ENCODE results near the gene RSF1. TPM values are rescaled to one million over a fixed set of nuclear protein-coding genes. Genes with fewer than 3 reads are reported as not detected.
"Not testable (repeated sequence)": the region's sequence is repeated elsewhere in the genome, so short reads cannot be mapped to it uniquely, and the experiment has no call there.

Gene RSF1
- total RNA-seq, 2 donors from 2014 or later: 80.8 to 87.1 TPM

DNA sequence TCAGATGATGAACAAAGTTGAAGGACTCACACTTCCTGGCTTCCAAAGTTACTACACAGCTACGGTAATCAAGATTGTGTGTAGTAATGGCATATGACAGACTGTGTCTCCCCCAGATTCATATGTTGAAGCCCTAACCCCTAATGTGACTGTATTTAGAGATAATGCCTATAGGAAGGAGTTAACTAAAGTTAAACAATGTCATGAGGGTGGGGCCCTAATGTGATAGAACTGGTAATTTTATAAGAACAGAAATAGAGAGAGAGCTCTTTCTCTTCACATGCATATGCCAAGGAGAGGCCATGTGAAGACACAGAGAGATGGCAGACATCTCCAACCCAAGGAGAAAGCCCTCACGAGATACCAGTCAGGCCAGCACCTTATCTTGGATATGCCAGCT lies 8.4 kb upstream of the RSF1 start:
- H3K9me3 ChIP-seq (ENCODE audit: control insufficient read depth, low read length, poor library complexity, severe bottlenecking): no peaks in the 10 kb centered on the region
- ATAC-seq (no peak), DNase-seq (no peak)
- Mint-ChIP-seq H3K36me3 (ENCODE audit: low read depth) (no peaks in the 10 kb centered on the region), H3K27ac (no peak overlapping the region), H3K4me1 (peaks cover 2% of the 10 kb centered on the region), H3K27me3 (no peaks in the 10 kb centered on the region), H3K4me3 (no peak overlapping the region)

GRCh38 chr11:77823775-77824174 lies 3.3 kb upstream of the RSF1 start:
- peaks cover 23% of the 10 kb centered on the region for H3K4me1 Mint-ChIP-seq
- DNase-seq (no peak), ATAC-seq (no peak)
- H3K27ac Mint-ChIP-seq: no peak overlapping the region
- no peaks in the 10 kb centered on the region for H3K27me3 Mint-ChIP-seq
- peaks cover 6% of the 10 kb centered on the region for H3K36me3 Mint-ChIP-seq (ENCODE audit: low read depth)
- no peak overlapping the region for H3K4me3 Mint-ChIP-seq
- no peaks in the 10 kb centered on the region for H3K9me3 ChIP-seq (ENCODE audit: control insufficient read depth, low read length, poor library complexity, severe bottlenecking)

DNA sequence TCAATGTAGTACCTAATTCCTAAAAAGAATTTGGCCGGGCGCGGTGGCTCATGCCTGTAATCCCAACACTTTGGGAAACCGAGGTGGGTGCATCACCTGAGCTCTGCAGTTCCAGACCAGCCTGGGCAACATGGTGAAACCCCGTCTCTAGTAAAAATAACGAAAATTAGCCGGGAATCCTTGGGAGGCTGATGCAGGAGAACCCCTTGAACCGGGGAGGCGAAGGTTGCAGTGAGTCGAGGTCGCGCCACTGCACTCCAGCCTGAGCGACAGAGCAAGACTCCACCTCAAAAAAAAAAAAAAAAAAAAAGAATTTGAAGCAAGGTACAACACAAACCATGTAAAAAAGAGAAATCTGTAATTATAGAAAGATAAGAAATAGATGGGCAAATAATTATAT lies 1.6 kb upstream of the RSF1 start:
- not testable (repeated sequence) for H3K9me3 ChIP-seq (ENCODE audit: control insufficient read depth, low read length, poor library complexity, severe bottlenecking); H3K27ac Mint-ChIP-seq; H3K4me3 Mint-ChIP-seq; H3K27me3 Mint-ChIP-seq; DNase-seq; ATAC-seq; H3K36me3 Mint-ChIP-seq (ENCODE audit: low read depth)
- peaks cover 33% of the 10 kb centered on the region for H3K4me1 Mint-ChIP-seq

- H3K9me3 ChIP-seq (ENCODE audit: control insufficient read depth, low read length, poor library complexity, severe bottlenecking): no peaks in the 10 kb centered on the region
- H3K27me3 Mint-ChIP-seq: no peaks in the 10 kb centered on the region
- peak overlapping the region; percentile 100 for H3K4me3 Mint-ChIP-seq
- H3K4me1 Mint-ChIP-seq: peaks cover 37% of the 10 kb centered on the region
- H3K27ac Mint-ChIP-seq: peak overlapping the region; percentile 98
- DNase-seq (no peak), ATAC-seq (no peak)
- H3K36me3 Mint-ChIP-seq (ENCODE audit: low read depth): peaks cover 8% of the 10 kb centered on the region
These were observed 878 bp upstream of the RSF1 start for GRCh38 chr11:77821349-77821851.

- Mint-ChIP-seq H3K27ac (peak overlapping the region; percentile 98), H3K36me3 (ENCODE audit: low read depth) (peaks cover 8% of the 10 kb centered on the region), H3K4me1 (peaks cover 41% of the 10 kb centered on the region), H3K4me3 (peak overlapping the region; percentile 100), H3K27me3 (no peaks in the 10 kb centered on the region)
- DNase-seq (peak; percentile 18 to 26 (median 24)), ATAC-seq (peak; percentile 5)
- H3K9me3 ChIP-seq (ENCODE audit: control insufficient read depth, low read length, poor library complexity, severe bottlenecking): no peaks in the 10 kb centered on the region
These were observed 479 bp downstream of the RSF1 start for GRCh38 chr11:77819921-77820564.

- ATAC-seq: peak; percentile 60
- Mint-ChIP-seq H3K4me1 (peaks cover 41% of the 10 kb centered on the region), H3K4me3 (peak overlapping the region; percentile 100), H3K36me3 (ENCODE audit: low read depth) (peaks cover 8% of the 10 kb centered on the region), H3K27me3 (no peaks in the 10 kb centered on the region), H3K27ac (peak overlapping the region; percentile 98)
- DNase-seq: peak; percentile 65 to 77 (median 70)
- H3K9me3 ChIP-seq (ENCODE audit: control insufficient read depth, low read length, poor library complexity, severe bottlenecking): no peaks in the 10 kb centered on the region
These were observed 1.1 kb downstream of the RSF1 start for GRCh38 chr11:77819411-77819920.

GRCh38 chr11:77815459-77815858 lies 5.1 kb downstream of the RSF1 start:
- Mint-ChIP-seq H3K27me3 (no peaks in the 10 kb centered on the region), H3K4me1 (peaks cover 40% of the 10 kb centered on the region), H3K4me3 (no peak overlapping the region), H3K27ac (no peak overlapping the region), H3K36me3 (ENCODE audit: low read depth) (peaks cover 10% of the 10 kb centered on the region)
- no peaks in the 10 kb centered on the region for H3K9me3 ChIP-seq (ENCODE audit: control insufficient read depth, low read length, poor library complexity, severe bottlenecking)
- DNase-seq (no peak), ATAC-seq (no peak)

DNA sequence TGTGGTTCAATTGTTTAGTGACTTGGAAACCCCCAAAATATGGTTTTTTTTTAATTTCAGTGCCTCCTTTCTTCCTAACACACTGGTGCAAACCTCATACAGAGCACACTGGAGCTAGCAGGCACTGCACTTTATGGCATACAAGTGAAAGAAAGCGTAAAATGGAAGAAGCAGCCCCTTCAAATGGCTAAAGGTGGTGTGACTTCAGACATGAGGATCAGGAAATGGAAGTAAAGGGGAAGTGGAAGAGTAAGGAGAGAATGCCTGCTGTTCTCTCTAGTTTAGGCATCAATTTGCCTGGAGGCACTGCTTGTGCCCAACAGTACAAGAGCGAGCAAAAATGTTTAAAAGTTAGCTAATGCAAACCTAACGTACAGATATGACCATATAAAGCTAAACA lies 5.7 kb downstream of the RSF1 start:
- peaks cover 45% of the 10 kb centered on the region for H3K4me1 Mint-ChIP-seq
- no peaks in the 10 kb centered on the region for H3K27me3 Mint-ChIP-seq
- no peak for DNase-seq
- no peak for ATAC-seq
- H3K9me3 ChIP-seq (ENCODE audit: control insufficient read depth, low read length, poor library complexity, severe bottlenecking): no peaks in the 10 kb centered on the region
- no peak overlapping the region for H3K27ac Mint-ChIP-seq
- H3K4me3 Mint-ChIP-seq: no peak overlapping the region
- peaks cover 12% of the 10 kb centered on the region for H3K36me3 Mint-ChIP-seq (ENCODE audit: low read depth)

GRCh38 chr11:77813256-77813655 lies 7.3 kb downstream of the RSF1 start:
- H3K9me3 ChIP-seq (ENCODE audit: control insufficient read depth, low read length, poor library complexity, severe bottlenecking): no peaks in the 10 kb centered on the region
- H3K27me3 Mint-ChIP-seq: no peaks in the 10 kb centered on the region
- no peak overlapping the region for H3K27ac Mint-ChIP-seq
- ATAC-seq (no peak), DNase-seq (no peak)
- no peak overlapping the region for H3K4me3 Mint-ChIP-seq
- H3K36me3 Mint-ChIP-seq (ENCODE audit: low read depth): peaks cover 8% of the 10 kb centered on the region
- H3K4me1 Mint-ChIP-seq: peaks cover 38% of the 10 kb centered on the region

DNA sequence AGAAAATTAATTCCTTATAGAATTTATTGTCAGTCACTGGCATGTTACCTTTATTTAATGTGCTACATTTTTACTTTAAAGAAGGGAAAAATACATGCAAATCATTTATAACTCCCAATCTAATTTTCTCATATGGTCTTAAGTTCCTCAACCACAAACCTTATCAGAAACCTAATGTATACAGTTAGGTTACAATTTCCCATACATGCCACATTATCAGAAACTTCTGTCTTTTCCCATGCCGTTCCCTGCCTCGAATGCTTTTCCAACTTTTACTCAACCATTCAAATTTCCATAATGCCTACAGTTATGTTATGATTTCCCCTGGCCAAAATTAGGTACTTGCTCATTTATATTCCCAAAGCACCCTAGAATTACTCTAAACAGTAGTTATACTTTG lies 13.5 kb downstream of the RSF1 start:
- Mint-ChIP-seq H3K4me1 (peaks cover 38% of the 10 kb centered on the region), H3K27ac (peak overlapping the region; percentile 84), H3K36me3 (ENCODE audit: low read depth) (peaks cover 10% of the 10 kb centered on the region), H3K27me3 (no peaks in the 10 kb centered on the region), H3K4me3 (peak overlapping the region; percentile 61)
- ATAC-seq (no peak), DNase-seq (no peak)
- H3K9me3 ChIP-seq (ENCODE audit: control insufficient read depth, low read length, poor library complexity, severe bottlenecking): no peaks in the 10 kb centered on the region

DNA sequence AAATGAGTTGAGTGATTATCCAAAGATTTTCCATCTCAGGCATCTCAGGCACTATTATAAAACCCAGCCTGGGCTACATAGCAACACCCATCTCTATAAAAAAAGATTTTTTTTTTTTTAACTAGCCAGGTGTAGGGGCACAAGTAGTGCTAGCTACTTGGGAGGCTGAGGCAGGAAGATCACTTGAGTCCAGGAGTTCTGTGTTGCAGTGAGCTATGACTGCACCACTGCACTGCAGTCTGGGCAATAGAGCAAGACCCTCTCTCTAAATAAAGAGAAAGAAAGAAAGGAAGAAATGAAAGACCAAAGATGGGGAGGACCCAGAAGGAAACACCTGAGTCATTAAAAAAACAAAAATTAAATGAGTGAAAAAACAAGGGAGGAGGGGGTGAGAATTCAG lies 14.1 kb downstream of the RSF1 start:
- H3K4me1 Mint-ChIP-seq: peaks cover 39% of the 10 kb centered on the region
- peaks cover 7% of the 10 kb centered on the region for H3K36me3 Mint-ChIP-seq (ENCODE audit: low read depth)
- no peak overlapping the region for H3K4me3 Mint-ChIP-seq
- DNase-seq (no peak), ATAC-seq (no peak)
- H3K9me3 ChIP-seq (ENCODE audit: control insufficient read depth, low read length, poor library complexity, severe bottlenecking): no peaks in the 10 kb centered on the region
- H3K27ac Mint-ChIP-seq: peak overlapping the region; percentile 84
- no peaks in the 10 kb centered on the region for H3K27me3 Mint-ChIP-seq

DNA sequence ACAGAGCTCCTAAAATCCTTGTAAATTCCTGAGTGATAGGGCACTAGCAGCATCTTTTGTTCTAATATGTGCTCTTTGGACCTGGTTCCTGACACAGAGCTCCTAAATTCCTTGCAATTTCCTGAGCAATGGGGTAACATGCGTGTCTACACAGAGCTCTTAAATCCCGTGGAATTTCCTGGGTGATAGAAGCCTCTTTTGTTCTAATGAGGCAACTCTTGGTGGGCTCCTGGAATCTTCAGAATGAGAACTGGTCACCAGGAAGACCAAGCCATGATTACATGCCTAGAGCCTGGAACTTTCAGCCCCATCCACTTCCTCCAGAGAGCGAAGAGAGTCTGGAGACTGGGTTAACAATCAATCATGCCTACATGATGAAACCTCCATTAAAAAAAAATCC lies 19.0 kb downstream of the RSF1 start:
- ATAC-seq: no peak
- Mint-ChIP-seq H3K4me1 (peaks cover 41% of the 10 kb centered on the region), H3K27ac (no peak overlapping the region), H3K4me3 (no peak overlapping the region), H3K36me3 (ENCODE audit: low read depth) (peaks cover 2% of the 10 kb centered on the region), H3K27me3 (no peaks in the 10 kb centered on the region)
- DNase-seq: no peak
- no peaks in the 10 kb centered on the region for H3K9me3 ChIP-seq (ENCODE audit: control insufficient read depth, low read length, poor library complexity, severe bottlenecking)

GRCh38 chr11:77800449-77800848 lies 20.1 kb downstream of the RSF1 start:
- H3K36me3 Mint-ChIP-seq (ENCODE audit: low read depth): peaks cover 2% of the 10 kb centered on the region
- H3K4me3 Mint-ChIP-seq: no peak overlapping the region

GRCh38 chr11:77799338-77799737 lies 21.2 kb downstream of the RSF1 start:
- DNase-seq (no peak), ATAC-seq (no peak)
- no peaks in the 10 kb centered on the region for H3K9me3 ChIP-seq (ENCODE audit: control insufficient read depth, low read length, poor library complexity, severe bottlenecking)
- no peak overlapping the region for H3K4me3 Mint-ChIP-seq
- peaks cover 2% of the 10 kb centered on the region for H3K36me3 Mint-ChIP-seq (ENCODE audit: low read depth)
- no peak overlapping the region for H3K27ac Mint-ChIP-seq
- no peaks in the 10 kb centered on the region for H3K27me3 Mint-ChIP-seq
- H3K4me1 Mint-ChIP-seq: peaks cover 54% of the 10 kb centered on the region

More at GRCh38 chr11:77800449-77800848, 20.1 kb downstream of the RSF1 start:
- H3K27ac Mint-ChIP-seq: no peak overlapping the region
- H3K4me1 Mint-ChIP-seq: peaks cover 44% of the 10 kb centered on the region
- no peak for DNase-seq
- H3K9me3 ChIP-seq (ENCODE audit: control insufficient read depth, low read length, poor library complexity, severe bottlenecking): no peaks in the 10 kb centered on the region
- ATAC-seq: no peak
- no peaks in the 10 kb centered on the region for H3K27me3 Mint-ChIP-seq
